GM19372 (cell line): Measurements from ENCODE around the gene MYOF.

Source experiments
- ATAC-seq: cut with Tn5 transposase; IDR thresholded peaks from one replicate; pipeline ENCODE4 v1.9.1; 2021; ENCODE audit warnings: mild to moderate bottlenecking, low read depth, moderate library complexity; ENCODE audit not compliant: unreplicated experiment

MYOF gene

GRCh38 chr10:93397020-93397419 is 85.1 kb downstream of the MYOF start:
- no peak for ATAC-seq

GRCh38 chr10:93393211-93393610 is 88.9 kb downstream of the MYOF start:
- no peak for ATAC-seq

- no peak for ATAC-seq
Observed at GRCh38 chr10:93392121-93392520, 90.0 kb downstream of the MYOF start.

- no peak for ATAC-seq
Observed at GRCh38 chr10:93390306-93391090, 91.6 kb downstream of the MYOF start.

- ATAC-seq: no peak
Observed at GRCh38 chr10:93386631-93387369, 95.3 kb downstream of the MYOF start.

GRCh38 chr10:93385345-93385744 is 96.8 kb downstream of the MYOF start:
- ATAC-seq: no peak

- no peak for ATAC-seq
Observed at GRCh38 chr10:93384006-93384405, 98.1 kb downstream of the MYOF start.

- ATAC-seq: no peak
Observed at GRCh38 chr10:93383562-93383981, 98.6 kb downstream of the MYOF start.

GRCh38 chr10:93379731-93380575 is 102.2 kb downstream of the MYOF start:
- no peak for ATAC-seq

GRCh38 chr10:93378997-93379730 is 103.0 kb downstream of the MYOF start:
- no peak for ATAC-seq

- ATAC-seq: no peak
Observed at GRCh38 chr10:93378039-93378438, 104.1 kb downstream of the MYOF start.

GRCh38 chr10:93376372-93377293 is 105.5 kb downstream of the MYOF start:
- no peak for ATAC-seq

GRCh38 chr10:93370961-93371360 is 111.2 kb downstream of the MYOF start:
- no peak for ATAC-seq

- no peak for ATAC-seq
Observed at GRCh38 chr10:93369588-93370164, 112.5 kb downstream of the MYOF start.

- no peak for ATAC-seq
Observed at GRCh38 chr10:93368210-93368609, 113.9 kb downstream of the MYOF start.

- ATAC-seq: no peak
Observed at GRCh38 chr10:93367664-93368063, 114.5 kb downstream of the MYOF start.

GRCh38 chr10:93364966-93365365 is 117.2 kb downstream of the MYOF start:
- ATAC-seq: no peak

- no peak for ATAC-seq
Observed at GRCh38 chr10:93363891-93364648, 118.1 kb downstream of the MYOF start.
